Testis (tissue), 2 donors: ENCODE data around the gene CLASRP.

Experiments used
- POLR2A ChIP-seq: fragments of 450-650 bp; IDR thresholded peaks from one replicate; pipeline ENCODE4 v1.6.1; 2017; ENCODE audit warnings: antibody characterized with exemption, mild to moderate bottlenecking, moderate library complexity
- TF ChIP-seq, protein P1 (sequence below), 3 experiments: fragments of 450-650 bp in 2 of 3; fragments of 200-600 bp in 1 of 3; sonication (generic) in 1 of 3; IDR thresholded peaks; one replicate each; pipeline ENCODE4 v1.5.1; 2016 to 2019; ENCODE audit warnings: antibody characterized with exemption in 3 of 3, mild to moderate bottlenecking in 2 of 3, moderate library complexity in 1 of 3

DNA sequence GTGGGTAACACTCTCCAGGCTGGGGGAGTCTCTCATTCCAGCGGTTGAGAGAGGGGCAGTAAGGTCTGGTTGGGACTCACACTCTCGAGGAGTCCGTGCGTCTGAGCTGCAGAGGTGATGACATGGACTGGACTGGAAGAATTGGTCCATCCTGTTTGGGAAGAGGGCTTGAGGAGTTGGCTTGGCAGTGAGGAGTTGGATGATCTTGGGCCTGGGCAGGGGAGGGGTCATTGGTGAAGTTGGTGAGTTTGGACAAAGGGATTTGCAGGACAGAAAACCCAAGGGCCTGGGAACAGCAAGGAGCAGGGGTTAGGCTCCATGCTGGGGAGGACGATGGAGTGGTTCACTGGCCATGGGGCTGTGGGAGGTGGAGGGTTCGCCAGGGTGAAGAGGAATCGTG is 57.9 kb downstream of the CLASRP start:
- TF ChIP-seq, protein P1, sequence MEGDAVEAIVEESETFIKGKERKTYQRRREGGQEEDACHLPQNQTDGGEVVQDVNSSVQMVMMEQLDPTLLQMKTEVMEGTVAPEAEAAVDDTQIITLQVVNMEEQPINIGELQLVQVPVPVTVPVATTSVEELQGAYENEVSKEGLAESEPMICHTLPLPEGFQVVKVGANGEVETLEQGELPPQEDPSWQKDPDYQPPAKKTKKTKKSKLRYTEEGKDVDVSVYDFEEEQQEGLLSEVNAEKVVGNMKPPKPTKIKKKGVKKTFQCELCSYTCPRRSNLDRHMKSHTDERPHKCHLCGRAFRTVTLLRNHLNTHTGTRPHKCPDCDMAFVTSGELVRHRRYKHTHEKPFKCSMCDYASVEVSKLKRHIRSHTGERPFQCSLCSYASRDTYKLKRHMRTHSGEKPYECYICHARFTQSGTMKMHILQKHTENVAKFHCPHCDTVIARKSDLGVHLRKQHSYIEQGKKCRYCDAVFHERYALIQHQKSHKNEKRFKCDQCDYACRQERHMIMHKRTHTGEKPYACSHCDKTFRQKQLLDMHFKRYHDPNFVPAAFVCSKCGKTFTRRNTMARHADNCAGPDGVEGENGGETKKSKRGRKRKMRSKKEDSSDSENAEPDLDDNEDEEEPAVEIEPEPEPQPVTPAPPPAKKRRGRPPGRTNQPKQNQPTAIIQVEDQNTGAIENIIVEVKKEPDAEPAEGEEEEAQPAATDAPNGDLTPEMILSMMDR (IDR thresholded peaks at IDR 0.05): no peak
- TF ChIP-seq POLR2A: no peak
